ENCODE measurements around the gene IQCF2. TPM values are rescaled to one million over a fixed set of nuclear protein-coding genes. Genes with fewer than 3 reads are reported as not detected.
"Not testable (repeated sequence)": the region's sequence is repeated elsewhere in the genome, so short reads cannot be mapped to it uniquely, and the experiment has no call there.

IQCF2 gene
- total and polyA plus RNA-seq, 8 donors, result not detected

- intact Hi-C loops (cut with DNase I; ENCODE audit: low total_unique reads), result no loop called here
- H3K9me3 ChIP-seq, result no peaks in the 10 kb centered on the region
- 68 to 87% (median 81%) methylated on average over 4 of the region's 4 CpGs for WGBS, 5 donors
- H3K27ac ChIP-seq, result no peak overlapping the region
- no peak overlapping the region for H3K4me3 ChIP-seq
- no peaks in the 10 kb centered on the region for H3K4me1 ChIP-seq
- no peak for DNase-seq
- TF ChIP-seq EP300 (IDR thresholded peaks at IDR 0.05), result no peak
- TF ChIP-seq CTCF (IDR thresholded peaks at IDR 0.05), result no peak
- no peak for TF ChIP-seq POLR2AphosphoS5 (IDR thresholded peaks at IDR 0.05)
- TF ChIP-seq POLR2A (IDR thresholded peaks at IDR 0.05), result no peak
- no peaks in the 10 kb centered on the region for H3K36me3 ChIP-seq
- H3K27me3 ChIP-seq, result peaks cover 0 to 13% (median 0%) of the 10 kb centered on the region in 3 donors
Observed at GRCh38 chr3:51894391-51894790, 33.0 kb downstream of the IQCF2 start.

GRCh38 chr3:51894939-51895338 lies 33.5 kb downstream of the IQCF2 start:
- H3K9me3 ChIP-seq, result no peaks in the 10 kb centered on the region
- no peaks in the 10 kb centered on the region for H3K4me1 ChIP-seq
- no peak for TF ChIP-seq CTCF (IDR thresholded peaks at IDR 0.05)
- H3K27ac ChIP-seq, result no peak overlapping the region
- H3K4me3 ChIP-seq, result no peak overlapping the region
- peaks cover 0 to 13% (median 0%) of the 10 kb centered on the region in 3 donors for H3K27me3 ChIP-seq
- 91 to 98% (median 96%) methylated on average over 11 to 16 of the region's 16 CpGs for WGBS, 5 donors
- no peak for DNase-seq
- intact Hi-C loops (cut with DNase I; ENCODE audit: low total_unique reads), result no loop called here
- no peaks in the 10 kb centered on the region for H3K36me3 ChIP-seq

GRCh38 chr3:51896607-51897305 lies 35.3 kb downstream of the IQCF2 start:
- intact Hi-C loops (cut with DNase I; ENCODE audit: low total_unique reads), result no loop called here
- no peaks in the 10 kb centered on the region for H3K9me3 ChIP-seq
- WGBS, 5 donors, result 87 to 92% (median 91%) methylated on average over 10 of the region's 10 CpGs
- no peak overlapping the region for H3K4me3 ChIP-seq
- H3K4me1 ChIP-seq, result no peaks in the 10 kb centered on the region
- H3K27me3 ChIP-seq, result peaks cover 0 to 7% (median 0%) of the 10 kb centered on the region in 3 donors
- DNase-seq, result no peak
- no peak for TF ChIP-seq POLR2A (IDR thresholded peaks at IDR 0.05)
- TF ChIP-seq EP300 (IDR thresholded peaks at IDR 0.05), result no peak
- TF ChIP-seq POLR2AphosphoS5 (IDR thresholded peaks at IDR 0.05), result no peak
- TF ChIP-seq CTCF (IDR thresholded peaks at IDR 0.05), result no peak
- H3K27ac ChIP-seq, result no peak overlapping the region
- H3K36me3 ChIP-seq, result no peaks in the 10 kb centered on the region

- 79 to 90% (median 85%) methylated on average over 15 of the region's 15 CpGs for WGBS, 5 donors
- H3K36me3 ChIP-seq, result no peaks in the 10 kb centered on the region
- TF ChIP-seq CTCF (IDR thresholded peaks at IDR 0.05) (no peak), POLR2AphosphoS5 (IDR thresholded peaks at IDR 0.05) (no peak), EP300 (IDR thresholded peaks at IDR 0.05) (no peak), POLR2A (IDR thresholded peaks at IDR 0.05) (no peak)
- no peak overlapping the region for H3K4me3 ChIP-seq
- H3K27me3 ChIP-seq, result peaks cover 0 to 7% (median 0%) of the 10 kb centered on the region in 3 donors
- H3K27ac ChIP-seq, result no peak overlapping the region
- no peak for DNase-seq
- no peaks in the 10 kb centered on the region for H3K9me3 ChIP-seq
- no peaks in the 10 kb centered on the region for H3K4me1 ChIP-seq
- intact Hi-C loops (cut with DNase I; ENCODE audit: low total_unique reads), result no loop called here
Observed at GRCh38 chr3:51897391-51897790, 36.0 kb downstream of the IQCF2 start.

- H3K27me3 ChIP-seq; H3K36me3 ChIP-seq; H3K4me1 ChIP-seq; H3K9me3 ChIP-seq; DNase-seq; H3K4me3 ChIP-seq; H3K27ac ChIP-seq; intact Hi-C loops (cut with DNase I; ENCODE audit: low total_unique reads): not testable (repeated sequence)
- WGBS, 5 donors, result 56 to 68% (median 59%) methylated on average over 7 of the region's 7 CpGs
Observed at GRCh38 chr3:51900043-51900442, 38.6 kb downstream of the IQCF2 start.

- DNase-seq, result peak in 1 of 2 donors; percentile 47
- peak overlapping the region in 1 of 5 donors; percentile 48 for H3K27ac ChIP-seq
- peaks cover 0 to 18% (median 0%) of the 10 kb centered on the region in 4 donors for H3K9me3 ChIP-seq
- H3K36me3 ChIP-seq; H3K4me3 ChIP-seq; H3K4me1 ChIP-seq; H3K27me3 ChIP-seq; intact Hi-C loops (cut with DNase I; ENCODE audit: low total_unique reads): not testable (repeated sequence)
- 33 to 56% (median 42%) methylated on average over 6 to 7 of the region's 7 CpGs for WGBS, 5 donors
Observed at GRCh38 chr3:51902361-51902760, 40.9 kb downstream of the IQCF2 start.
